Bronchial epithelial cell (primary cell): ENCODE data around the gene CISD1. TPM values are rescaled to one million over a fixed set of nuclear protein-coding genes. Genes with fewer than 3 reads are reported as not detected.
"Not testable (repeated sequence)": the region's sequence is repeated elsewhere in the genome, so short reads cannot be mapped to it uniquely, and the experiment has no call there.

Experiments
- DNase-seq: peaks from one replicate; pipeline ENCODE4 v3.0.0-alpha.2; 2010; ENCODE audit warnings: low read depth
- FAIRE-seq: peaks from 2 replicates; lab custom pipeline; 2011; peaks lifted over from hg19 to GRCh38; lab: Jason Lieb, UNC
- H3K27me3 ChIP-seq: 2 replicates; pipeline ENCODE4 v1.5.1; 2011; ENCODE audit warnings: low read length; ENCODE audit not compliant: control insufficient read depth, insufficient read depth
- H3K36me3 ChIP-seq: 2 replicates; pipeline ENCODE4 v1.5.1; 2011; ENCODE audit warnings: low read length; ENCODE audit not compliant: control insufficient read depth, insufficient read depth
- H3K4me3 ChIP-seq: 2 replicates; pipeline ENCODE4 v1.5.1; 2011; ENCODE audit warnings: mild to moderate bottlenecking, low read depth, low read length, control low read depth
- CTCF ChIP-seq: IDR thresholded peaks from 2 replicates; pipeline ENCODE4 v1.5.1; 2011; ENCODE audit warnings: mild to moderate bottlenecking, moderate library complexity, low read length, control low read depth, inconsistent platforms; ENCODE audit not compliant: insufficient read depth, severe bottlenecking
- total RNA-seq: library from RNA; depleted of rRNA; stranded (reverse); fragments of >200 nt; gene quantifications from 2 replicates; pipeline ENCODE4 v1.2.1, GENCODE V29; 2014

Gene CISD1
- total RNA-seq, 1 donor from 2014 or later = 13.4 TPM

GRCh38 chr10:58253184-58253583, 15.8 kb upstream of the CISD1 start:
- FAIRE-seq (no peak), DNase-seq (no peak)
- Histone ChIP-seq H3K36me3 (no peaks in the 10 kb centered on the region), H3K4me3 (no peak overlapping the region), H3K27me3 (no peaks in the 10 kb centered on the region)
- no peak for TF ChIP-seq CTCF

- Histone ChIP-seq H3K36me3 (no peaks in the 10 kb centered on the region), H3K4me3 (no peak overlapping the region), H3K27me3 (no peaks in the 10 kb centered on the region)
- no peak for DNase-seq
- peak; percentile 62 for FAIRE-seq
- no peak for TF ChIP-seq CTCF
These were observed 14.3 kb upstream of the CISD1 start for GRCh38 chr10:58254644-58255043.

- peak; percentile 51 for DNase-seq
- not testable (repeated sequence) for H3K36me3 ChIP-seq, FAIRE-seq, H3K27me3 ChIP-seq, H3K4me3 ChIP-seq
These were observed 12.8 kb upstream of the CISD1 start for GRCh38 chr10:58256013-58256780.

GRCh38 chr10:58258977-58259692, 9.8 kb upstream of the CISD1 start:
- peak; percentile 10 for TF ChIP-seq CTCF
- no peak for DNase-seq
- Histone ChIP-seq H3K36me3 (no peaks in the 10 kb centered on the region), H3K27me3 (no peaks in the 10 kb centered on the region), H3K4me3 (no peak overlapping the region)
- no peak for FAIRE-seq

- Histone ChIP-seq H3K27me3 (no peaks in the 10 kb centered on the region), H3K36me3 (no peaks in the 10 kb centered on the region), H3K4me3 (no peak overlapping the region)
- no peak for FAIRE-seq
- no peak for TF ChIP-seq CTCF
- DNase-seq = no peak
These were observed 8.6 kb upstream of the CISD1 start for GRCh38 chr10:58260334-58260733.

- FAIRE-seq = no peak
- Histone ChIP-seq H3K27me3 (no peaks in the 10 kb centered on the region), H3K36me3 (no peaks in the 10 kb centered on the region), H3K4me3 (no peak overlapping the region)
- TF ChIP-seq CTCF = no peak
- no peak for DNase-seq
These were observed 6.2 kb upstream of the CISD1 start for GRCh38 chr10:58262766-58263165.
